HG03159 (cell line): ENCODE data around the gene PPP1R14B.

Source experiments
- ATAC-seq: cut with Tn5 transposase; IDR thresholded peaks from one replicate; pipeline ENCODE4 v1.9.1; 2021; ENCODE audit warnings: mild to moderate bottlenecking, moderate library complexity; ENCODE audit not compliant: unreplicated experiment

PPP1R14B gene

DNA sequence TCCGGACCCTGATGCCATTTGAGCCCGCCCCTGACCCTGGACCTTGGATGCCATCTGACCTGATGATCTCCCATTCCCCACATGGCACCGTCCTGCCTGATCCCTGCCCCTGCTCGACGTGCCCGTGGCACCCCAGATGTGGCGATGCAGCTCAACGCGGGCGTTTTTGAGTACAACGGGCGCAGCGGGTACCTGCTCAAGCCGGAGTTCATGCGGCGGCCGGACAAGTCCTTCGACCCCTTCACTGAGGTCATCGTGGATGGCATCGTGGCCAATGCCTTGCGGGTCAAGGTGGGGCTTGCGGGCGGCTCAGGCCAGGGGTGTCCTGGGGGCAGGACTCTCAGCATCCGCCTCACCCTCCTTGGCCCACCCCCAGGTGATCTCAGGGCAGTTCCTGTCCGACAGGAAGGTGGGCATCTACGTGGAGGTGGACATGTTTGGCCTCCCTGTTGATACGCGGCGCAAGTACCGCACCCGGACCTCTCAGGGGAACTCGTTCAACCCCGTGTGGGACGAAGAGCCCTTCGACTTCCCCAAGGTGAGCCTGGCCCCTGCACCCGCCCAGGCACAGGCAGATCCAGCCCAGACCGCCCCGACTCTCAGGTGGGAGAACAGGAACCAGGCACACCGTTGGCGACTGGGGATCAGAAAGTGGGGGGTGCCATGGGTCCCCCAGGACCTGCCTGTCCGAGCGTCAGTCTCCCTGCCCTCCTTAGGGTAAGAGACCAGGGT lies 15.7 kb upstream of the PPP1R14B start:
- ATAC-seq = no peak

GRCh38 chr11:64261556-64262080 lies 14.9 kb upstream of the PPP1R14B start:
- no peak for ATAC-seq

DNA sequence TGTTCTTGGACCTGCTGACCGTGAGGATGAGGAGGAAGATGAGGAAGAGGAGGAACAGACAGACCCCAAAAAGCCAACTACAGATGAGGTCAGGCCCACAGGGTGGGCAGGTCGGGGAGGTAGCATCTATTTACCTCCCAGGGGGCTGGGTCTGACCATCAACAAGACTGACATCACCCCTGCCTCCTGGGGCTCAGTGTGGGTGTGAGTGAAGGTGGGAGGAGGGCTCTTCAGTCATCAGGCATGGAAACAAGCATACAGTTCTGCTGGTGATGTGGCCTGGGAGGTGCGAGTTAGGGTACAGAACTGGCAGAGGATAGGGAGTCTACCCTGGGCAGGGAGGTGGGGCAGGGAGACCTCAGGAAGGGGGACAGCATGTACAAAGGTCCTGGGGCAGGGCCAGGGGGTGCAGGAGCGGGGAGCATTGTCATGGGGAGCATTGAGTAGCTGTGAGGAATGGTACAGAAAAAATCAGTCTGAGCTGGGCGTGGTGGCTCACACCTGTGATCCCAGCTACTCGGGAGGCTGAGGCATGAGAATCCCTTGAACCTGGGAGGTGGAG lies 13.5 kb upstream of the PPP1R14B start:
- no peak for ATAC-seq

DNA sequence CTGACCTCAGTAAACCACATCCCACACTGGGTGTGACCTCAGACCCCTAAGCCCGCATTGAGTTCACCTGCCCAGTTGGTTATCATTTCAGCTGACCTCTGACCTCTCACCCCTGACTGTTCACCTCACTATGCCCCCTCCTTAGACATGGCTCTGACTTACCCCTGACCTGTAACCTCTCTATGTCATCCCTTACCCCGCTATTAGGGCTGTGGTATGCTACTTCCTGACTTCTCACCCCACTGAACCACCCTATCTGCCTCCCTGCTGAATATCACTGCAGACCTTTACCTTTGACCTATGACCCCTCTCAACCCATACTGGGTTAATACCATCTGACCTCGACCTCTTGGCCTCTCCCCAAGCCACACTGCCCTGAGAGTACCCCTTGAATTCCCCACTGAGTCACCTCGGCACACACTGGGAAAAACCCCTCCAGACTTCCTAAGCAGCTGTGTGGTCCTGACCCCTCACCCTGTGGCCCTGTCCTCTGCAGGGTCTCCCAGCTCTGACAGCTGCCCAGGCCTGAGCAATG lies 12.9 kb upstream of the PPP1R14B start:
- ATAC-seq = no peak

GRCh38 chr11:64258946-64259532 lies 12.3 kb upstream of the PPP1R14B start:
- no peak for ATAC-seq

- no peak for ATAC-seq
These were observed 11.6 kb upstream of the PPP1R14B start for GRCh38 chr11:64258356-64258755.

- ATAC-seq = no peak
These were observed 9.6 kb upstream of the PPP1R14B start for GRCh38 chr11:64256300-64256699.

- no peak for ATAC-seq
These were observed 8.7 kb upstream of the PPP1R14B start for GRCh38 chr11:64255135-64256128.

- no peak for ATAC-seq
These were observed 7.6 kb upstream of the PPP1R14B start for GRCh38 chr11:64254326-64254725.

GRCh38 chr11:64253481-64253880 lies 6.7 kb upstream of the PPP1R14B start:
- ATAC-seq = no peak

DNA sequence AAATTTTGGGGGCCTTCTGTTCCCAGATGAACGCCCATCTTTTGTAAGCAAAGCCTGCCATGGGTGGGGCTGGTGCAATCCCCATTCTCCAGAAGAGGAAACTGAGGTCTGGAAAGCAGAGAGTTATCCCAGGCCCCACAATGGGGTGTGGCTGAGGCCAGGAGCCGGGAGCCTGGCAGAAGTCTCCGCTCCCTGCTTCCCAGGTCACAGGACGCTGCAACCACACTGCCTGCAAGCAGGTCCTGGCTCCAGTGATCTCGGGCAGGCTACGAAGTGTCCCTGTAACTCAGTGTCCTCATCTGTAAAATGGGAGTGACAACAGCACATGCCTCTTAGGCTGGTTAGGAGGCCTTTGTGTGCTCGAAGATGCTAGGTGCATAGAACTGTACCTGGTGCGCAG lies 6.3 kb upstream of the PPP1R14B start:
- no peak for ATAC-seq

DNA sequence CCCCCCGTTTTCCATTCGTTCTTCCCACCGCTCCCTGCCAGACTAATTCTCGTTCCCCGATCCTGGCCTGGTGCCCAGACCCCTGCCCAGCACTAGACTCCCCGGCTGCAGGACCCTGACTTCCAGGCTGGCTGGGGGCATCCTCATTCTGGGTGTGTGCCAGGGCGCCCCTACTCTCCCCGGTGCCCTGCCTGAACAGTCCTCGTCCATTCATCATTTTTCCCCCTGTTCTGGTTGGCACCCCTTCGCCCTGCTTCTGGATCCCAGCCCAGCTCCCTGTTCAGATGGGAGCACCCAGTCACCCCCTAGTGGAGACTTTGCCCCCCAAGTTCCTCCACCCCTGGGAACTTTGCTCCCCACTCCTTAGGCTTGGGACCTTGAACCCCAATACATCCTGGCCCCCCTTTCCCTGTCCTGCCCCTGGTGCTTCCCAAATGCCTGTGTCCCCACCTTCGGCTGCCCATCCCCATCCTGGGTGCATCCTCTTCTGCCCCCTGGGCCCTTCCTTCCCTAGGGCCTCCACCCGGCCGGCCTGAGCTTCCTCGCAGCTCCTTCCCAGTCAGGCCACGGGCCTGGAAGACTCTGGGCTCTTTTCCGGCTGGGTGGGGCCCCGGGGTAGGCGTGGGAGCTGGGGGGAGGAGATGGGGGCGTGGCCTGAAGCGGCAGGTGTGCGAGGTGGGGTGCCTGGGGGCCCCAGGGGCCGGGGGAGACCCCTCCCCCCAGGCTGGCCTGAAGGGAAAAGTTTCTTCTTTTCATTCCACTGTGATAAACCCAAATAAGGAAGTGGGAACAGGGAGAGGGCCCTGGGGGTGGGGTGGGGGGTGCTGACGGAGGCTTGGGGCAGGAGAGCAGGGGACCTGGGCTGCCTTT lies 5.5 kb upstream of the PPP1R14B start:
- no peak for ATAC-seq

DNA sequence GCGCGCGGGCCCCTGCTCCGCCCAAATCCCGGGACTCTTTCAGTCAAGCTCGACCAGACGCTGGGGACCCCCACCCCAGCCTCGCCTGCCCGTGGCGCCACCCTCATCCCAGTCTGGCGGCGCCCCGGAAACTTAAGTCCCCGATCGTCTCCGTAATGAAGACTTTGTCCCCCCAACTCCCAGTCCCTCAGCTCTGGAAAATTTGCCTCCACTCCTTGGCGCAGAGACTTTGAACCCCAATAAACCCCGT lies 4.9 kb upstream of the PPP1R14B start:
- ATAC-seq = no peak

DNA sequence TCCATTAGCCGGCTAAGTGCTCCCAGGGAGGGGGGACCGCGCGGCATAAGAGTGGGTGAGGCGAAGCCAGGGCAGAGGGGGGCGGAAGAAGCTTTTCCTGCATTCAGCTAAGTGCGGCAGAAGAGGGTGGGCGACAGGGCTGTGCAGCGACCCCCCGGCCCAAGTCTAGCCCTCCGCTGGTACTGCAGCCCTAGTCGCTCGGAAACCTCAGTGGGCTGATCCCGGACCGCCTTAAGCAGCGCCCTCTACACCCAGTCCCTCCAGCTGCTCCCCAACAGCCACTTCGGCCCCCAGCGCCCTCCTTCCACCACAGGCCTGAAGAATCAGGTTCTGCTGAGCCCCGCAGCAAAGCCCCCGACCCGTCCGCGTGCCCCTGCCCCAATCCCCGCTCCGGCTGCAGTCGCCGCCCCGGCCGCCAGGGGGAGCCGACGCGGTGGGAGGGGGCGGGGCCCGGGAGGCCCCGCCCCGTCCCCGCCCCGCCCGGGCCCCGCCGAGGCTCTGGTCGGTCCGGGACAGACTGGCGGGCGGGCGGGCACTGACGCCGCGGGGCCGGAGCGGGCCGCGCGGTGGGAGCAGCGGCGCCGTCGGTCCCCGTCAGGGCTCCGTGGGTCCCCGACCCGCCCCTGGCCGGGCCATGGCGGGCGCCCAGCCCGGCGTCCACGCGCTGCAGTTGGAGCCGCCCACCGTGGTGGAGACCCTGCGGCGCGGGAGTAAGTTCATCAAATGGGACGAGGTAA lies 4.4 kb upstream of the PPP1R14B start, which contains the start of gene PLCB3:
TSS of gene PLCB3 (plus strand) at position 515 of the 737 bp plus-strand sequence. CDS start at position 635, 120 bp downstream.
- peak; percentile 37 for ATAC-seq

DNA sequence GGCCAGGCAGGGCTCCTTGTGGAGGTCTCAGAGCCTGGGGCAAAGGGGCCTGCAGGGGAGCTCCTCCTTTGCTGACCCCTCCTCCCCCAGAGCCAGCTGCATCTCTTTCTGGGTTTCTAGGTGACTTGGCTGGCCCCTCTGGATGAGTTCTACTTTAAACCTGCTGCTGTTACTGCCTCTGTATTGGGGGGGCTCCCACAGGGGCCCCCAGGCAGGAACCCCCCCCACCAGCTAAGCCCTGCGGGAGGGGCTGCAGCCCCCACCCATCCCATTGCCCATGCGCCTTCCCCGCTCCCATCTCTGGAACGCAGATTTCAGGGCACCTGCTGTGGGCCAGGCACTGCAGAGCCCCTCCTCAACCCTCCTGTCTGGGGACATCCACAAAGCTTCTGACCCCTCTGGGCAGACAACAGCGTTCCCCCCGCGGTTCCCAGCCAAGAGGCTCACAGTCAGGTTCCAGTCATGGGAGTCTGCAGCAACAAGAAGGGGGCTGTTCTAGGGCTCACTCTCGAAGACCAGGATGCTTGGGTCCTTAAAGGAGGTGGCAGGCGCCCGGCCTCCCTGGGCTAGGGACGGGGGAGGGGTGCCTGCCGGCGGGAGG lies 3.8 kb upstream of the PPP1R14B start:
- ATAC-seq = no peak

DNA sequence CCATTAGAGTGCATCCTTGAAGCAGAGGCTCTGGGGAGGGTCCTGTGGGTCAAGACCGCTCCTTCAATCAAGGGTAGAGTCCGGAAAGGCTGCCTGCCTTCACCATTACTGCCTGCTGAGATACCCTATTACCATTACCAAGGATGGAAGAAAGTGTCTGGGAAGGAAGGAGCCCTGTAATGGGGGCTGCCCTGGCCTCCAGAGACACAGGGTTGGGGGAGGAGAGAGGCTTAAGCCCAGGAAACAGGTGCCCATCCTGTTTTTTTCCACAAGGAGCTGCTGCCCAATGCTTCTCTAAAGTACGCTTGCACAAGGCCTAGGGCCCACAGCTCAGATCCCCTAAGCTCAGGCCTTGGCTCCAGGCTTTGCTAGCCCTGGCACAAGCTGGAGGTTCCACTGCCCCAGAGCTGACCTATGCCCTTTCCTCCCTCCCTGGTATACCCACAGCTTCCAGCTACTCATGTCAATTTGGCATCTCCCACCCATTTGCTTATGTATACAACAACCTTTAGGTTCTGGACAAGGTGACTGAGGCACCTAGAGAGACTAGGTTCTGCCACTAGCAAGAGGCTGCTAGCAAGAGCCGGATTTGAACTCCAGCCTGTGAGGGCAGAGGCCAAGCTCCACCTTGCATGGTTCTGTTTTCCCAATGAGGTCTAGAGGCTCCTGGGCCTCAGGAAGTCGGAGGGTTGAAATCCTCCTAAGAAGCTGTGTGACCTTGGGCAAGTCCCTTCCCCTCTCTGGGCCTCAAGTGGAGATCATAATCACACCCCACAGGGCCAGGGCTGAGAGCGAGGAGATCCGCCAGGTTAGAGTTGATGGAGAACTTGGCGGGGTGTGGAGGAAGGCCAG lies 3.0 kb upstream of the PPP1R14B start:
- no peak for ATAC-seq

DNA sequence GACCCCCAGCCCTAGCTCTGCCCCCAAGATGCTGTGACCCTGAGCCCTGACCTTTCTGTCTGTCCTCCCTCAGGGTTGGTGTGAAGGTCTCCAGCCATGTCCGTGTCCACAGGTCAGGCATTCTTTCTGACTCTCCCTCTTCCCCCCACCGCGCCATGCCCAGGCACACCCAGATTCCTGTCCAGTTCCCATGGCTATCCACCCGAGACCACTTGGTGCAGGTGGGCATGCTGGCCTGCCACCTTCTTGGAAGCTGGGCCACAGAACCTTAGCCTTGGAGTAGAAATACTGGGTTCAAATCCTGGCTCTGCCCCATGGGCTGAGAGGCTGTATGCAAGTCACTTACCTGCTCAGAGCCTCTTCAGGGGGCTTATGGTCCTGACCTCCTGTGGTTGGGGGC lies 2.3 kb upstream of the PPP1R14B start:
- ATAC-seq = no peak

GRCh38 chr11:64248578-64248977 lies 1.8 kb upstream of the PPP1R14B start:
- no peak for ATAC-seq
